NCI-H2196 (cell line): ENCODE measurements around the gene OGFOD1.

Experiments
- DNase-seq: peaks from one replicate; lab custom pipeline; 2025; ENCODE audit not compliant: unreplicated experiment; lab: John Stamatoyannopoulos, UW

The OGFOD1 gene

GRCh38 chr16:56525236-56525635 is 73.9 kb downstream of the OGFOD1 start:
- no peak for DNase-seq
